Right lobe of liver (tissue), 6 donors: Measurements from ENCODE around the gene EVL. TPM values are rescaled to one million over a fixed set of nuclear protein-coding genes. Genes with fewer than 3 reads are reported as not detected.

ENCODE experiments used
- ATAC-seq, 4 donors: fragments of 200-7000 bp; cut with Tn5 transposase; one replicate each; pipeline ENCODE4 v1.9.1; 2020; ENCODE audit warnings: mild to moderate bottlenecking in 4 of 4, moderate library complexity in 4 of 4
- DNase-seq, 3 donors: peaks; one replicate each; pipeline ENCODE4 v3.0.0-alpha.2; 2020
- H3K27ac ChIP-seq, 3 donors: fragments of 200-600 bp; one replicate each; pipeline ENCODE4 v1.8.0; 2022
- H3K27me3 ChIP-seq, 2 donors: fragments of 200-600 bp; one replicate each; pipeline ENCODE4 v1.8.0; 2022
- H3K36me3 ChIP-seq, 4 donors: fragments of 200-600 bp; sonication (generic) in 1 of 4; one replicate each; pipeline versions ENCODE4 v1.5.1 to v1.8.0; 2017 to 2022; ENCODE audit warnings: control low read depth in 1 of 4
- H3K4me1 ChIP-seq, 4 donors: fragments of 200-600 bp; sonication (generic) in 1 of 4; one replicate each; pipeline versions ENCODE4 v1.5.1 to v1.8.0; 2017 to 2022; ENCODE audit warnings: control low read depth in 1 of 4
- H3K4me3 ChIP-seq, 3 donors: fragments of 200-600 bp; one replicate each; pipeline ENCODE4 v1.8.0; 2022
- H3K9me3 ChIP-seq, 4 donors: fragments of 200-600 bp; sonication (generic) in 1 of 4; one replicate each; pipeline versions ENCODE4 v1.5.1 to v1.8.0; 2017 to 2022; ENCODE audit warnings: control low read depth in 1 of 4
- POLR2A ChIP-seq: fragments of 450-650 bp; IDR thresholded peaks from one replicate; pipeline ENCODE4 v1.6.1; 2017; ENCODE audit warnings: antibody characterized with exemption, mild to moderate bottlenecking
- WGBS: methylation state at CpG from one replicate; pipeline ENCODE4 v1.1.6; 2018; ENCODE audit warnings: low coverage, low lambda C conversion rate; ENCODE audit not compliant: insufficient coverage; ENCODE audit errors: missing lambda C conversion rate; 5-methylcytosine and 5-hydroxymethylcytosine counted together
- intact Hi-C, 2 donors: fragments of 100-400 bp; cut with DNase I; formaldehyde crosslinking; loops; one replicate each; pipeline versions ENCODE4 v1.11.2 to v1.14.1; 2022
- total RNA-seq, 6 experiments: library from RNA; depleted of rRNA in 2 of 6; stranded (reverse); fragments of >200 nt in 2 of 6; fragmentation: NEBNext Ultra II Directional in 3 of 6; extraction: Animal tissue kit (Norgen Biotek cat#: 25700) in 3 of 6; gene quantifications; one replicate each; pipeline versions ENCODE4 v1.1.0 to v1.2.4, GENCODE V29; 2016 to 2023
- TF ChIP-seq, protein P1 (sequence below), 4 donors: fragments of 200-600 bp in 3 of 4; fragments of 450-650 bp in 1 of 4; IDR thresholded peaks; one replicate each; pipeline versions ENCODE4 v1.5.1 to v1.8.0; 2016 to 2022; ENCODE audit warnings: antibody characterized with exemption in 4 of 4, mild to moderate bottlenecking in 2 of 4
- donor health status: DM: no; HTN: yes; CAD: no.
- donor health status: DM: no; HTN: no; CAD: no.
- donor health status: DM: no; HTN: no; CAD: no.
- donor health status: DM: no; HTN: yes; CAD: no.
- donor health status: DM: no; HTN: yes; CAD: no.

EVL gene
- total RNA-seq, 6 experiments from 2014 or later: 23.6 to 162 (median 68.4) TPM

DNA sequence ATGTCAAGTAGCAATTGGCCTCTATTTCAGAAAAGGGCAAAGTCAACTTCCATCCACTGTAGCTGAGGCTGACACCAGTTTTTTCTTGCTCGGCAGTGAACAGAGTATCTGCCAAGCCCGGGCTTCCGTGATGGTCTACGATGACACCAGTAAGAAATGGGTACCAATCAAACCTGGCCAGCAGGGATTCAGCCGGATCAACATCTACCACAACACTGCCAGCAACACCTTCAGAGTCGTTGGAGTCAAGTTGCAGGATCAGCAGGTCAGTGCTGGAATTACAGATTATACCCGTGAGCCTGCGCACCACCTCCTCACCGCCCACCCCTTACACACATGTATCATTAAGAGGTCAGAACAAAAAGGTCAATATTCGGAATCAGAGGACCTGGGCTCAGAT, 19.4 kb downstream of the EVL start:
- Histone ChIP-seq H3K4me3 (no peak overlapping the region), H3K27me3 (no peaks in the 10 kb centered on the region), H3K9me3 (no peaks in the 10 kb centered on the region), H3K4me1 (no peaks in the 10 kb centered on the region), H3K36me3 (peaks cover 0 to 29% (median 5%) of the 10 kb centered on the region in 4 donors), H3K27ac (no peak overlapping the region)
- ATAC-seq (no peak), DNase-seq (no peak)
- 92% methylated on average over 2 of the region's 10 CpGs for WGBS
- TF ChIP-seq, protein P1, sequence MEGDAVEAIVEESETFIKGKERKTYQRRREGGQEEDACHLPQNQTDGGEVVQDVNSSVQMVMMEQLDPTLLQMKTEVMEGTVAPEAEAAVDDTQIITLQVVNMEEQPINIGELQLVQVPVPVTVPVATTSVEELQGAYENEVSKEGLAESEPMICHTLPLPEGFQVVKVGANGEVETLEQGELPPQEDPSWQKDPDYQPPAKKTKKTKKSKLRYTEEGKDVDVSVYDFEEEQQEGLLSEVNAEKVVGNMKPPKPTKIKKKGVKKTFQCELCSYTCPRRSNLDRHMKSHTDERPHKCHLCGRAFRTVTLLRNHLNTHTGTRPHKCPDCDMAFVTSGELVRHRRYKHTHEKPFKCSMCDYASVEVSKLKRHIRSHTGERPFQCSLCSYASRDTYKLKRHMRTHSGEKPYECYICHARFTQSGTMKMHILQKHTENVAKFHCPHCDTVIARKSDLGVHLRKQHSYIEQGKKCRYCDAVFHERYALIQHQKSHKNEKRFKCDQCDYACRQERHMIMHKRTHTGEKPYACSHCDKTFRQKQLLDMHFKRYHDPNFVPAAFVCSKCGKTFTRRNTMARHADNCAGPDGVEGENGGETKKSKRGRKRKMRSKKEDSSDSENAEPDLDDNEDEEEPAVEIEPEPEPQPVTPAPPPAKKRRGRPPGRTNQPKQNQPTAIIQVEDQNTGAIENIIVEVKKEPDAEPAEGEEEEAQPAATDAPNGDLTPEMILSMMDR (IDR thresholded peaks at IDR 0.05): no peak
- TF ChIP-seq POLR2A: no peak
- intact Hi-C loops: no loop called here

DNA sequence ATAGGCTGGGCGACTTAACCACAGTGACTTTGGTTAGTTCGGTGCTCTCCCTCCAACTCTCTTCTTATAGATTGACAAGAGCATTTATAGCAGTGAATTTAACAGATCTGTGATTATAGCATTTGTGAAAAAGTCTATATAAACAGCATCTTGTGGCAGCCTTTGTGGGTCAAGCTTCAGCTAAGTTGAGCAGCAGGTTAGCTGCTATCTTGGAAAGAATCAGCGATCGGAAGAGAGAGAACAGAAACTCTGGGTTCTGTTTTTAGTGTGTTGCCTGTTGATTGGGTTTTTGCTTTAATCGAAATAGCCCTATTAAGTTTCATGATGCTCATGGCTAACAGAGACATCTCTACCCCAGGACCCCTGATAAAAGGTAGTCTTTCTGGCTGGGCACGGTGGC, 20.2 kb downstream of the EVL start:
- ATAC-seq: no peak
- intact Hi-C loops: no loop called here
- TF ChIP-seq POLR2A: no peak
- TF ChIP-seq, protein P1 (IDR thresholded peaks at IDR 0.05): no peak
- H3K36me3 ChIP-seq: peaks cover 0 to 29% (median 5%) of the 10 kb centered on the region in 4 donors
- H3K9me3 ChIP-seq: no peaks in the 10 kb centered on the region
- no peaks in the 10 kb centered on the region for H3K27me3 ChIP-seq
- H3K4me1 ChIP-seq: no peaks in the 10 kb centered on the region
- DNase-seq: no peak
- H3K4me3 ChIP-seq: no peak overlapping the region
- 86% methylated on average over 5 of the region's 6 CpGs for WGBS
- H3K27ac ChIP-seq: no peak overlapping the region

DNA sequence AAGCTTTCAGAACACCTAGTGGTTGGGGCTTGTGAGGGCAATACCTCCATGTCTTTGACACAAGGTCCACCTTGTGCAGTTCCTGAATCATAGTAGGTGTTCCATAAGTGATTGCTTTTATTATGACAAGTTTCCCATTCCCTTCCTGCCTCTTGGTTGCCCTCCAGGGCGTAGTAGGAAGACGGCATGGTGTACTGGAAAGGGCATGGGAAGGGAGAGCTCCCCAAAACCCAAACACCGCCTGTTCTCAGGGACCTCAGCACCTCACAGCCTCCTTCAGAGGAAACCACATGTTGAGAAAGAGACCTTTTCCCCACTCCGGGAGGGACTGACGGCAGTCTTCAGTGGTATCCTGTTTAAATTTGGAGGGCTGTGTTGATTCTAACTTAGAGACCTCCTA, 21.1 kb downstream of the EVL start:
- Histone ChIP-seq H3K27me3 (no peaks in the 10 kb centered on the region), H3K4me3 (no peak overlapping the region), H3K9me3 (no peaks in the 10 kb centered on the region), H3K36me3 (peaks cover 0 to 29% (median 5%) of the 10 kb centered on the region in 4 donors), H3K27ac (no peak overlapping the region), H3K4me1 (no peaks in the 10 kb centered on the region)
- DNase-seq (no peak), ATAC-seq (no peak)
- TF ChIP-seq, protein P1 (IDR thresholded peaks at IDR 0.05): no peak
- TF ChIP-seq POLR2A: no peak
- intact Hi-C loops: no loop called here
- 88% methylated on average over 3 of the region's 5 CpGs for WGBS

DNA sequence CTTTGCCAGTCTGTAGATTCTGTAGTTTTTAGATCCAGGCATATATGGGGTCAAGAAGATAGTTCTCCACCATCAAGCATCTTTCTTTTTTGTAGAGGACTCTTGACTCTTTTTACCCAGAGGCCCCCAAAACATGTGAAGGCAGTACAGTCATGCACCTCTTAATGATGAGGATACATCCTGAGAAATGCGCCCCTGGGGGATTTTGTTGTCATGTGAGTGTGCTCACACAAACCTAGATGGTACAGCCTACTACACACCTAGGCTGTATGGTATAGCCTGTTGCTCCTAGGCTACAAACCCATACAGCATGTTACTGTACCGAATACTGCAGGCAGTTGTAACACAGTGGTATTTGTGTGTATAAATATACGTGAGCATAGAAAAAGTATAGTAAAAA, 23.0 kb downstream of the EVL start:
- Histone ChIP-seq H3K27me3 (no peaks in the 10 kb centered on the region), H3K4me3 (no peak overlapping the region), H3K4me1 (no peaks in the 10 kb centered on the region), H3K36me3 (peaks cover 0 to 29% (median 5%) of the 10 kb centered on the region in 4 donors), H3K27ac (no peak overlapping the region), H3K9me3 (no peaks in the 10 kb centered on the region)
- ATAC-seq (no peak), DNase-seq (no peak)
- WGBS: 100% methylated on average over 3 of the region's 3 CpGs
- intact Hi-C loops: no loop called here
- TF ChIP-seq, protein P1 (IDR thresholded peaks at IDR 0.05): no peak
- no peak for TF ChIP-seq POLR2A

DNA sequence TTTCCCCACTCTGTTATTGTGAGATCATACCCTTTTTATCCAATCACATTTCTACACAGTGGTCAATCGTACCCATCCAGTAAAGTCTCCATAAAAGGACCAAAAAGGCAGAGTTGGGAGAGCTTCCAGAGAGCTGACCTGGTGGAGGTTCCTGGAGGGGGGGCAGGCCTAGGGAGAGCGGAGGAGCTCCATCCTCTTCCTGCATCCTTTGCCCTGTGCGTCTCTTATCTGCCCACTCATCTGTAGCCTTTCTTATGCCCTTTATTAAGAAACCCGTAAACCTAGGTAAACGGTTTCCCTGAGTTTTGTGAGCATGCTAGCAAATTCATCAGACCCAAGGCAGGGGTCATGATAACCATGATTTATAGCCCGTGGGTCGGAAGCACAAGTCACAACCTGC, 26.2 kb downstream of the EVL start:
- Histone ChIP-seq H3K27ac (no peak overlapping the region), H3K9me3 (no peaks in the 10 kb centered on the region), H3K4me1 (no peaks in the 10 kb centered on the region), H3K27me3 (no peaks in the 10 kb centered on the region), H3K36me3 (peaks cover 0 to 15% (median 5%) of the 10 kb centered on the region in 4 donors), H3K4me3 (no peak overlapping the region)
- TF ChIP-seq, protein P1 (IDR thresholded peaks at IDR 0.05): no peak
- TF ChIP-seq POLR2A: no peak
- no peak for ATAC-seq
- 74% methylated on average over 7 of the region's 7 CpGs for WGBS
- intact Hi-C loops: no loop called here
- no peak for DNase-seq
